A673 (cell line): ENCODE data around the gene CERS6. TPM values are rescaled to one million over a fixed set of nuclear protein-coding genes. Genes with fewer than 3 reads are reported as not detected.

Experiments used
- BruUV-seq: library from RNA; stranded (reverse); fragments of 400-500 nt; replicated peaks from 2 replicates; lab custom pipeline; 2021; lab: Mats Ljungman, UMichigan
- CTCF ChIA-PET: fragments of 300-600 bp; sonication (Branson Sonifier 250); formaldehyde crosslinking; loops from one replicate; lab custom pipeline; 2022; ENCODE audit warnings: antibody characterized with exemption; lab: Charles Lee
- POLR2A ChIA-PET: fragments of 300-600 bp; sonication (Branson Sonifier 250); formaldehyde crosslinking; loops from one replicate; lab custom pipeline; 2022; ENCODE audit warnings: antibody characterized with exemption; ENCODE audit not compliant: low non-redundant PET; lab: Charles Lee
- DNase-seq: peaks from one replicate; pipeline ENCODE4 v3.0.0-alpha.2; 2015; ENCODE audit warnings: low spot score
- H3K27ac ChIP-seq: fragments of 200-600 bp; sonication (generic); 2 replicates; pipeline ENCODE4 v1.5.1; 2016; ENCODE audit warnings: mixed run types, low read depth, mild to moderate bottlenecking, mixed read lengths, antibody characterized with exemption, low read length; ENCODE audit not compliant: poor library complexity, severe bottlenecking
- H3K27me3 ChIP-seq: fragments of 200-600 bp; sonication (generic); replicated peaks from 2 replicates; pipeline ENCODE4 v1.6.1; 2017; ENCODE audit warnings: mixed run types, low read depth, mild to moderate bottlenecking, mixed read lengths, antibody characterized with exemption, low read length; ENCODE audit not compliant: insufficient read depth, poor library complexity
- H3K36me3 ChIP-seq: fragments of 200-600 bp; sonication (generic); 2 replicates; pipeline ENCODE4 v1.6.1; 2016; ENCODE audit warnings: mixed run types, mild to moderate bottlenecking, mixed read lengths, antibody characterized with exemption, low read length; ENCODE audit not compliant: insufficient read depth, poor library complexity, severe bottlenecking
- H3K4me1 ChIP-seq: fragments of 200-600 bp; sonication (generic); 2 replicates; pipeline ENCODE4 v1.6.1; 2017; ENCODE audit warnings: mixed run types, mild to moderate bottlenecking, mixed read lengths, antibody characterized with exemption, low read length; ENCODE audit not compliant: insufficient read depth, poor library complexity, severe bottlenecking
- H3K4me3 ChIP-seq: fragments of 200-600 bp; sonication (generic); 2 replicates; pipeline ENCODE4 v1.5.1; 2016; ENCODE audit warnings: low read depth, mixed run types, mild to moderate bottlenecking, mixed read lengths, low read length; ENCODE audit not compliant: poor library complexity, severe bottlenecking
- H3K9me3 ChIP-seq: fragments of 200-600 bp; sonication (generic); 2 replicates; pipeline ENCODE4 v1.6.1; 2016; ENCODE audit warnings: mixed run types, low read depth, mild to moderate bottlenecking, mixed read lengths, antibody characterized with exemption, low read length; ENCODE audit not compliant: poor library complexity, severe bottlenecking
- CTCF ChIP-seq: fragments of 300-800, 200-600 bp; sonication (generic); conservative IDR thresholded peaks from 2 replicates; pipeline ENCODE4 v1.5.1; 2017; ENCODE audit warnings: low read depth, mild to moderate bottlenecking, antibody characterized with exemption, low read length, moderate library complexity, mixed read lengths
- EZH2 ChIP-seq: fragments of 200-600 bp; sonication (generic); IDR thresholded peaks from 2 replicates; pipeline ENCODE4 v1.6.1; 2017; ENCODE audit warnings: borderline replicate concordance, low read depth, mild to moderate bottlenecking, mixed read lengths, antibody characterized with exemption, low read length; ENCODE audit not compliant: poor library complexity, severe bottlenecking
- intact Hi-C: fragments of 100-400 bp; cut with micrococcal nuclease; formaldehyde crosslinking; loops from one replicate; pipeline ENCODE4 v1.10.0; 2022; ENCODE audit not compliant: unreplicated experiment
- total RNA-seq: library from RNA; stranded (reverse); gene quantifications from 2 replicates; pipeline ENCODE4 v1.2.3, GENCODE V29; 2021

CERS6 gene
- total RNA-seq, 1 experiment from 2014 or later: 12.4 TPM

DNA sequence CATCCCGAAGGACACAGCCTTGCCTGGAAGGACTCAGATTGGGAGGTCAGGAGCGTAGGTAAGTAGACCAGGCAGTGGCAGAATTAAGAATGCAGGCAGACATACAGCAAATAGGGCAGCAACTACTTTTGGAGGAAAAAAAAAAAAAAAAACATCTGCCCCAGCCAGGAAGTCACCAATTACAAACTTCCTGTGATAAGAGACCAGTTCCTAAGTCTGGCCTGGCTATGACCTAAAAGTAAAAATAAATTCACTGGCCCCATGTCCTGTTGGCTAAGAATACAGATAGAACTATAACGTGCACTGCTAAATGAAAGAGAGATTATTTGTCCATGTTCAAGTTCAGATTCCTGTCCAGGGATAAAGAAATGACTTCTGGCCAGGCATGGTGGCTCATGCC is 301.2 kb downstream of the CERS6 start:
- TF ChIP-seq CTCF (no peak), EZH2 (no peak)
- H3K4me3 ChIP-seq: no peak overlapping the region
- peak; percentile 27 for DNase-seq
- no peaks in the 10 kb centered on the region for H3K4me1 ChIP-seq
- H3K27me3 ChIP-seq: no peaks in the 10 kb centered on the region
- H3K9me3 ChIP-seq: no peaks in the 10 kb centered on the region
- intact Hi-C loops: no loop called here
- ChIA-PET CTCF (no interaction called here), POLR2A (no interaction called here)
- no peaks in the 10 kb centered on the region for H3K36me3 ChIP-seq
- no peak overlapping the region for H3K27ac ChIP-seq
- no TSS peak for BruUV-seq

GRCh38 chr2:168758970-168759820 is 303.1 kb downstream of the CERS6 start:
- no peaks in the 10 kb centered on the region for H3K9me3 ChIP-seq
- BruUV-seq: no TSS peak
- POLR2A ChIA-PET: no interaction called here
- TF ChIP-seq CTCF (peak; percentile 64), EZH2 (no peak)
- no peak overlapping the region for H3K4me3 ChIP-seq
- H3K4me1 ChIP-seq: no peaks in the 10 kb centered on the region
- H3K27me3 ChIP-seq: no peaks in the 10 kb centered on the region
- intact Hi-C loops: loop anchor here (1.0 kb wide), 1 partner anchor 412 kb away; no protein-coding TSS in a partner anchor
- no peak overlapping the region for H3K27ac ChIP-seq
- DNase-seq: peak; percentile 66
- CTCF ChIA-PET: interaction anchor here (0.6 kb wide), 1 partner anchor 189 kb away, joined by 3 read pairs; no protein-coding TSS in a partner anchor
- H3K36me3 ChIP-seq: no peaks in the 10 kb centered on the region

DNA sequence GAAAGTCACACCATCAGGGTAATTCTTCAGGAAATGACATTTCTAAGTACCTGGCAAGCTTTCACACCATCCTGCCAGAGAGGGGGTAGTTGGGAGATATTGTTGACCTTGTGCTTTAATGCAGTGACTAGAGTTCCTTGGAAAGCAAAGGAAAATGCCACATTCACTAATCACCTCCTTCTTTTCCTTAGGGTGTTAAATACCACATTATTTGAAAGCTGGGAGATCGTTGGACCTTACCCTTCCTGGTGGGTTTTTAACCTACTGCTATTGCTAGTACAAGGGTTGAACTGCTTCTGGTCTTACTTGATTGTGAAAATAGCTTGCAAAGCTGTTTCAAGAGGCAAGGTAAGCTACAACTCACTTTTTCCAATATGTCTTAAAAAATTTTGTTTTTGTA is 309.3 kb downstream of the CERS6 start:
- Histone ChIP-seq H3K4me3 (no peak overlapping the region), H3K4me1 (no peaks in the 10 kb centered on the region), H3K36me3 (no peaks in the 10 kb centered on the region), H3K27me3 (no peaks in the 10 kb centered on the region), H3K9me3 (no peaks in the 10 kb centered on the region), H3K27ac (no peak overlapping the region)
- CTCF ChIA-PET: no interaction called here
- no peak for TF ChIP-seq CTCF
- no peak for TF ChIP-seq EZH2
- DNase-seq: no peak
- intact Hi-C loops: no loop called here
- POLR2A ChIA-PET: no interaction called here
- no TSS peak for BruUV-seq
